M059J (cell line): Measurements from ENCODE around the gene NOSIP. TPM values are rescaled to one million over a fixed set of nuclear protein-coding genes. Genes with fewer than 3 reads are reported as not detected.

Source experiments
- DNase-seq: peaks from one replicate; pipeline ENCODE4 v3.0.0-alpha.2; 2012; ENCODE audit warnings: low read depth
- total RNA-seq: library from RNA; depleted of rRNA; stranded (reverse); fragments of >200 nt; shearing (Covaris generic); gene quantifications from 2 replicates; pipeline ENCODE4 v1.2.3, GENCODE V29; 2014

The NOSIP gene
- total RNA-seq, 1 experiment from 2014 or later: 129 TPM

- DNase-seq: no peak
Measured at GRCh38 chr19:49594993-49595818, 14.8 kb upstream of the NOSIP start.

DNA sequence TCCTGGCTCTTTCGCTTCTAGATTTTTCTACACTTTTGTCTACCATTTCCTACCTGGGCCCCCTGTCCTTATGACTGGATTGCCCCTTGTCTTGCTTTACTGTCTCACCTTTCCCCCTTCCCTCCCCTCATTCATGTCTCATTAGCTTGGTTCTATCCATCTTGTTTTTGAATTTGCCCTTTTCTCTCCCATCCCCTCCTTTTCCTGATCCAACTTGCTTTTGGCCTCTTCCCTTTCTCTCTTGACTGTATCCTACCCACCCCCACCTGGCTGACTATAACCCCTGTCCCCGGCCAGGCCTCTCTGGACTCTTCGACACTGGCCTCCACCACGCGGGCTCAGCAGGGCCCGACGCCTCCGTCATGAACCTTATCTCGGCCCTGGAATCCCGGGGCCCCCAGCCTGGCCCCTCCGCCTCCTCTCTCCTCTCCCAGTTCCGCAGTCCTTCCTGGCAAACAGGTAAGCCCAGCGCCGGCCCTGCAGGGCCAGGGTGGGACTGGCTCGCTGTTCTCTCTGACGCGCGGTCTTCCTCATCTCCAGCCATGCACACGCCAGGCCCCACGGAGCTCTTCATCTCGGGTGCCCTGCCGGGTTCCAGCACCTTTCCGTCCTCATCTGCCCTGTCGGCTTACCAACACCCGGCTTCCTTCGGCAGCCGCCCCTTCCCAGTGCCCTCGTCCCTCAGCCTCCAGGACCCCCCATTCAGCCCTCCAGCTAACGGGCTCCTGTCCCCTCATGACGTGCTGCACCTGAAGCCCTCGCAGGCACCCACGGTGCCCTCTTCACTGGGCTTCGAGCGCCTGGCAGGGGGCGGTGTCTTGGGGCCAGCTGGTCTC lies 14.0 kb upstream of the NOSIP start:
- DNase-seq: no peak

- no peak for DNase-seq
Measured at GRCh38 chr19:49593233-49594113, 13.1 kb upstream of the NOSIP start.

- DNase-seq: no peak
Measured at GRCh38 chr19:49592486-49593232, 12.3 kb upstream of the NOSIP start.

DNA sequence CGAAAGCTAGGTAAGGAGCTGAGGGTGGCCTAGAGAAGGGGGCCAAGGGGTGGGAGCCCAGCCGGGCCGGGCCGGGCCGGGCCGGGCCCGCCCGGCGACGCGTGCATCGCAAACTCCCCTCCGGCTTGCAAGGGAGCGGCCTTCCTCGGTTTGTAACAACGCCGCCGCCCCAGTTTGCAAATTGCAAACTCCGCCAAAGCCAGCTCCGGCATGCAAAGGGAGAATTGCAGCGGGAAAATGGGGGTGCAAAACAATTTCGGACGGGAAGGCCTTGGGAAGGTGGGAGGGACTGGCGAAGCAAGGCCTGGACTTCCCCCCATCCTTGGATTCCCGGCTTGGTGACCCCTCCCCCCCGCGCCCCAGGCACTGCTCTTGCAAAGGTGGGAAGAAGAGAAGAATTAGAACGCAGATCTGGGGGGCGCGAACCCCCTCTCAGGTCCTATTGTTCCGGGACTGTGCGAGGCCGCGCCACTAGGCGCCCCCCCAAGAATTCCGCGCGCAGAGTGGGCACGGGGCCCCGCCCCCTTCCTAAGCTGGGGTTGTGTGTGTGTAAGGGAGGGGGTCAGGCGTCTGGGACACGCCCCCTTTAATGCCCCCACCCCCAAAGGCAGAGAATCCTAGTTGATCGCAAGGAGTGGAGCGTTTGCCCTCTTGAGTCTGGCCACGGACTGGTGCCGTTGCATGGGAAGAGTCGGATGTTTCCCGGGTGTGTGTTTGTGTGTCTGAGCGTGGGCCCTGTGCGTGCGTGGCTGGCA lies 11.6 kb upstream of the NOSIP start:
- DNase-seq: peak; percentile 58

DNA sequence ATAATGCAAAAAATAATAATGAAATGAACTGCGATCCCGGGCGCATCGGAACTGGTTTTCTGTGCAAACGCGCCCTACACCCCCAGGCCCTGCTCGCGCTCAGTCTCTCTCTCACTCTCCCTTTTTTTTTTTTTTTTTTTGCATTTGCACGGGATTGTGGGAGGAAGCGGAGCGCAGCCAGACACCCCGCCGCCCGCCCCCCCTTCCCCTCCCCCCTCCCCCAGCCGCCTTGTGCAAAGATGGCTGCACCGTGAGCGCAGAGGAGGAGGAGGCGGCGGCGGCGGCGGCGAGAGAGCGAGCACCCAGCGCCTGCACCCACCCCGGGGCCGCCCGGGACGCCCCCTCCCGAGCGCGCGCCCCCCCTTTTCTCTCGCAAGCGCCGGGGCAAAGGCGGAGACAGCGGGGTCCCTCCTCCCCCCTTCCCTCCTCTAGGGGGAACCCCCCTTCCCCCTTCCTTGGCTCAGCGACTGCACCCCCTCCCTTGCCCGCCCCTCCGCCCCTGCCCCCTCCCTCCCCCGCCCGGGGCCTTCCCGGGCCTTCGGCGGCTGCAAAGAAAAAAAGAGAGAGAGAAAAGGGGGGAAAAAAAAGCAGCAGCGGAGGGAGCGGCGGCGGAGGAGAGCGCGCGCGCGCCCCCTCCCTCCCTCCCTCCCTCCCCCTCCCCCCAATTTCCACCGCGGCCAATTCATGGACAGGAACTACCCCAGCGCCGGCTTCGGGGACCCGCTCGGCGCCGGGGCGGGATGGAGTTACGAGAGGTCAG lies 10.8 kb upstream of the NOSIP start, which contains the start of gene PRR12:
Gene PRR12, plus strand, starts transcription at position 212 of the 760 bp plus-strand sequence. Its CDS starts 473 bp downstream, at position 685.
- DNase-seq: peak; percentile 75

DNA sequence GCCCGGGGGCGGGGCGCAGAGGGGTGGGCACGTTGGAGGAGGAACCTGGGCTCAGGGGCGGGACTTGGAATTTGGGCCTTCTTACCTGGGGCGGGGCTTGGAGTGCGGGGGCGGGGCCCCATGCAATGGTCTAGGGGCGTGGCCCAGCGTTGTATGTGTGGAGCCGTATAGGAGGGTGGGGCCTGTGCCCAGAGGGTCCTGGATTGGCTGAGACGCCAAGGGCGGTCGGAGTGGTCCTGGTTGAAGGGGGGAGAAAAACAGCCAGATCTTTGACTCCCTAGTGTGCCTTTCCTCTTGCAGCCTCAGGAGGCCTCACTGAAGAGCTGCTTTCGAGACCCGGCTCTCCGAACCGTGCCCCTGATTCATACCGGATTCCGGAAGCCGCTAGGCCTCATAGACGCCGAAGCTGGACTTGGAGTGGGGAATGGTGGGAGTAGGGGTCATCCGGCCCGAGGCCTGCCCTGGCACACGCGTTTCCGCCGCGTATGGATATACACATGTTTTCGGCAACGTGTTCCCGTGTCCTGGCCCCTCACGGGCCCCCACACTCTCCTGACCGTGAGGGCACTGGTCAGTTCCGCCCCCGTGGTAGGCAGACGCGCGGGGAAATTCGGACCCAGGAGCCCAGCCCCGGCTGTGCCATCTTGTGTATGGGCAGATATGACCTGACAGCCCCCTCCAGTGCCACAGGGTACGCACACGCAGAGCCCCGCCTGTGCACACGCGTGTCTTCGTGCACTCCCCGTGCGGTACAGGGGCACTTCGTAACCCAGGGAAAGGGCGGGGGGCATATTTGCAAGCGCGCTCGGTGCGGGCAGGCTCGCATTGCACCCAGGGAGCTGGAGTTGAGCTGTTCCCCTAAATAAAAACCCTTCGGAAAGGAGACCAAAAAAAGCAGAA lies 10.0 kb upstream of the NOSIP start:
- peak; percentile 96 for DNase-seq

GRCh38 chr19:49589502-49589905 lies 9.1 kb upstream of the NOSIP start:
- DNase-seq: no peak

DNA sequence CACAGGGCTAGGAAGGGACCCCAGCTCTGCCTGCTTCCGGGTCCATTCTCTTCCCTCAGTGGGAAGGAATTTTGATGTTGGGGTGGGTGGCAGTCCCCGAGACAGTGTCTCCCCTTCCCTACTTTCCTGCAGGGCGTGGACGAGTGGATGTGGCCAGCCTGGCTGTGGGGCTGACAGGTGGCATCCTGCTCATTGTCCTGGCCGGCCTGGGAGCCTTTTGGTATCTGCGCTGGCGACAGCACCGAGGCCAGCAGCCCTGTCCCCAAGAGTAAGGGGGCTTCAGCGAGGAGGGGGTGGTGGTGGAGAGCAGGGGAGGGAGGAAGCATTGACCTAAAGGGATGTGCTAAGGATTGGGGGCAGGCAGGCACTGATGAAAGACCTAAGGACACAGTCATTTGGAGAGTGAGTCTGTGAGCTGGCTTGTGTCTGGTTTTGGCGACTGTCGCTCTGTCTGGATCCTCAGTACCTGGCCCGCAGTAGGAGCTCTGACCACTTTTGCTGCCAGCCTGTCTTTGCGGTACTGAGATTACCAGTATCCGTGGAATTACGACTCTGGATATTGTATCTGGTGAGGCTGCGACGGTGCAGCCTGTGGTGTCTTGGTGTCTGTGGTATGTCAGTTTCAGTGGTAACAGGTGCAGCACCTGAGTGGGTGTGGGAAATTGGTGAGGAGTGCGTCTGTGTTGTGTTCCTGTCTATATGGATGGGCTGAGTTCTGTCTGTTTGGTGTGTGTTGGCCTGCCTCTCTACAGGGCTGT lies 8.2 kb upstream of the NOSIP start:
- DNase-seq: no peak

DNA sequence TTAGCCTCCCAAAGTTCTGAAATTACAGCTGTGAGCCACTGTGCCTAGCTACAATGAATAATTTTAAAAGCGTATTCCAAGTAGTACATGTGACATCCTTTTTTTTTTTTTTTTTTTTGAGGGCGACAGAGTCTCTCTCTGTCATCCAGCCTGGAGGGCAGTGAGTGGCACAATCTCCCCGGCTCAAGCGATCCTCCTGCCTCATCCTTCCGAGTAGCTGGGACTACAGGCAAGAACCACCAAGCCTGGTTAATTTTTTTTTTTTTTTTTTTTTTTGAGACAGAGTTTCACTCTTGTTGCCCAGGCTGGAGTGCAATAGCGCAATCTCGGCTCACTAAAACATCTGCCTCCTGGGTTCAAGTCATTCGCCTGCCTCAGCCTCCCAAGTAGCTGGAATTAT lies 6.9 kb upstream of the NOSIP start:
- DNase-seq: no peak

GRCh38 chr19:49585023-49585422 lies 4.7 kb upstream of the NOSIP start:
- DNase-seq: no peak

DNA sequence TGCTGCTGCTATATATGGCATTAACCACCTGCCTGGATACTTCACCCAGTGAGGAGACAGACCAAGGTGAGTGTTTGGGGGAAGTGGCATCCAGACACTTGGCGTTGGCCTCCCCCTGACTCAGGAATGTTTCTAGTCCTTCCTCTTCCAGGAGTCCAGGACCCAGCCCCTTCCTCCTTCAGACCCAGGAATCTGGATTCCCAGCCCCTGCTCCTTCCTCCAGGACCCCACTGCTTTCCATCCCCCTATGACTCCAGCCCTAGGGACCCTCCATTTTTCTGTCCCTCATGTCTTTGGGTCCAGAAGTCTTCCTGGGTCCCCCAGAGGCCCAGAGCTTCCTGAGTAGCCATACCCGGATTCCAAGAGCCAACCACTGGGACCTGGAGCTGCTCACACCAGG lies 2.9 kb upstream of the NOSIP start:
- DNase-seq: no peak

GRCh38 chr19:49581007-49581508 lies 702 bp upstream of the NOSIP start, which contains the start of gene PRRG2:
PRRG2 (plus strand) TSS chr19:49581316; CDS start chr19:49583220, 1,904 bp downstream.
- DNase-seq: no peak

GRCh38 chr19:49579947-49580263 lies 451 bp downstream of the NOSIP start:
- DNase-seq: no peak

- no peak for DNase-seq
Measured at GRCh38 chr19:49579193-49579592, 1.2 kb downstream of the NOSIP start.

DNA sequence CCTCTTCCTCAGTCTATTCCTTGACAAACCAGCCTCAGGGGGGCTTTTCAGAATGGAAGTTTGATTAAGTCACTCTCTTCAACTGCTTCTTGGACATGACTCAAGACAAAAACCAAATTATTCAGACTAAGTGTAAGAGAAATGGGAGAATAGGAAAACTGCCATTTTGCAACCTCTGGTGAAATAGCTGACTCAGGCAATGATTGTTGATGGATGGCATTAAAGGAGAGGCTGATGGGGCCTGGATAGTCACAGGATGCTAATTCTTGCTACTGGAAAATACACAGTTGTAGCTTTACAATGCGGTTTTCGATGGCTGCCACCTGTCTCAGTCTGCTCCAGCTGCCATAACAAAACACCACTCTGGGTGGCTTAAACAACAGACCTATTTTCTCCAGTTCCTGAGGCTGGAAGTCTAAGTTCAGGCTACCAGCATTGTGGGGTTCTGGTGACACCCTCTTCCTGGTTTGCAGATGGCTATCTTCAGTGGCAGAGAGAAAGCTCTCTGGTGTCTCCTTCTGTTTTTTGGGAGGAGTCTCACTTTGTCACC lies 6.1 kb downstream of the NOSIP start:
- no peak for DNase-seq

- no peak for DNase-seq
Measured at GRCh38 chr19:49573425-49573824, 6.9 kb downstream of the NOSIP start.
